ENCODE results near the gene C1QL4. TPM values are rescaled to one million over a fixed set of nuclear protein-coding genes. Genes with fewer than 3 reads are reported as not detected.

The C1QL4 gene
- total RNA-seq, 1 donor from 2014 or later, result 0.20 TPM

DNA sequence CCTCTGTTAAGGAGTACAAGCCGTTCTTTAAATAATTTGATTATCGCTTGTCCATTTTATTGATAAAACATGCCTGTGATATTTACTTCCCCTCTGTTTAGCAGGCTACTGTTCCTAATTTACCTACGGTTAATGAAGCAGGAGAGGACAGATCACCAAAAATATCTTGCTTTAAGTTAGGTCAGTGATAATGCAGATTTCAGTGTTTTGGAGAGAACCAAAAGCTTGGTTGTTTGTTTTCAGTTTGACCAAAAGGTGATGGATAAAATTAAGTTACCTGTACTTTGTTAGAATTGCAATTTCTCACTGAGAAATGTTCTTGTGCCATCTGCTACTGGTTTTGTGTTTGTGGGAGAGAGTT is 31.2 kb upstream of the C1QL4 start:
- Mint-ChIP-seq H3K36me3 (peaks cover 2% of the 10 kb centered on the region), H3K27me3 (ENCODE audit: low read depth) (no peaks in the 10 kb centered on the region), H3K4me3 (peak overlapping the region; percentile 87), H3K4me1 (peaks cover 30% of the 10 kb centered on the region), H3K9me3 (no peaks in the 10 kb centered on the region), H3K27ac (peak overlapping the region; percentile 95)
- TF ChIP-seq, protein P1, sequence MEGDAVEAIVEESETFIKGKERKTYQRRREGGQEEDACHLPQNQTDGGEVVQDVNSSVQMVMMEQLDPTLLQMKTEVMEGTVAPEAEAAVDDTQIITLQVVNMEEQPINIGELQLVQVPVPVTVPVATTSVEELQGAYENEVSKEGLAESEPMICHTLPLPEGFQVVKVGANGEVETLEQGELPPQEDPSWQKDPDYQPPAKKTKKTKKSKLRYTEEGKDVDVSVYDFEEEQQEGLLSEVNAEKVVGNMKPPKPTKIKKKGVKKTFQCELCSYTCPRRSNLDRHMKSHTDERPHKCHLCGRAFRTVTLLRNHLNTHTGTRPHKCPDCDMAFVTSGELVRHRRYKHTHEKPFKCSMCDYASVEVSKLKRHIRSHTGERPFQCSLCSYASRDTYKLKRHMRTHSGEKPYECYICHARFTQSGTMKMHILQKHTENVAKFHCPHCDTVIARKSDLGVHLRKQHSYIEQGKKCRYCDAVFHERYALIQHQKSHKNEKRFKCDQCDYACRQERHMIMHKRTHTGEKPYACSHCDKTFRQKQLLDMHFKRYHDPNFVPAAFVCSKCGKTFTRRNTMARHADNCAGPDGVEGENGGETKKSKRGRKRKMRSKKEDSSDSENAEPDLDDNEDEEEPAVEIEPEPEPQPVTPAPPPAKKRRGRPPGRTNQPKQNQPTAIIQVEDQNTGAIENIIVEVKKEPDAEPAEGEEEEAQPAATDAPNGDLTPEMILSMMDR (IDR thresholded peaks at IDR 0.05; ENCODE audit: unreplicated experiment), result no peak
- DNase-seq (ENCODE audit: low spot score in 2 of 2, unreplicated experiment in 2 of 2), result no peak

DNA sequence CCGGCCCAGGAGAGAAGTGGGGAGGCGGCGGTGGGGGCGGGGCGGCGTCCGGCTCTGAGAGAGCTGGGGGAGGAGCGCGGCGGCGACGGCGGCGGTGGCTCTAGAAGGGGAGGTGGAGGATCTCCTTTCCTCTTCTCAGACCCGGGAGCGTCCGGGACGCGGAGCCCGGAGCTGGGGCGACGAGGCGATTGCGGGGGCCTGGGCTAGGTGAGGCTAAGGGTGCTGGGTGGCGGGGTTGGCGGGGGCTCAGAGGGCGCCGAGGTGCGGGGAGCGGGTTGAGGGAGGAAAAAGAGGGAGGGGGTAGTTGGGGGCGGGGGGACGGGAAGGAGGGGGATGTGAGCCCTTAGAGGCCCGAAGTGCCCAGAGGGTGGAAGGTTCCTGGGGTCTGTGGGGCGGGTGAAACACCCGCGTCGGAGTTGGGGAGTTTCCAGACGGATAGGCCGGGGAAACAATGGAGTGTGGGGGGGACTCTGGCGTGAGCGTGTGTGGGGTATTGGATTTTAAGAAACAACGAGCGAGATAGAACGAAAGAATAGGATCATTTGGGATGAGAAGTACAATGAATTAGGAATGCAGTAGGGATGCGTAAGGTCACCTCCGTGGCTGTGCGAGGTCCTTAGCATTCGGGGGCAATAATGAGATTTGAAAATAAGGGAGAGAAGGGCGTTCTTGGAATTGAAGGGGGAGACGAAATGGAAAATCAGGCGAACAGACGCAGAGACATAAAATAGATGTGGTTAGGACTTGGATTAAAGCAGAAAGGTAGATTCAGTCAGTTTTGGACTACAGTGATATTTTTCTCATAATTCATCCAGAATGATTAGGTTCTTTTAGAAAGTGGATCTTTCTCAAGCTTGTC is 30.6 kb upstream of the C1QL4 start, which contains the start of gene SPATS2:
Gene SPATS2 (plus strand): TSS at position 82 of the 859 bp plus-strand sequence. CDS start 93,551 bp downstream, outside the sequence.
- DNase-seq (ENCODE audit: low spot score in 2 of 2, unreplicated experiment in 2 of 2), result no peak
- Mint-ChIP-seq H3K4me3 (peak within 1 kb of the TSS; percentile 87), H3K9me3 (no peaks in the 10 kb centered on the region), H3K4me1 (peaks cover 28% of the 10 kb centered on the region), H3K27ac (peak within 1 kb of the TSS; percentile 99), H3K36me3 (peaks cover under 1% of the 10 kb centered on the region), H3K27me3 (ENCODE audit: low read depth) (no peaks in the 10 kb centered on the region)
- TF ChIP-seq, protein P1 (IDR thresholded peaks at IDR 0.05; ENCODE audit: unreplicated experiment), result no peak

- H3K27me3 Mint-ChIP-seq (ENCODE audit: low read depth), result no peaks in the 10 kb centered on the region
- H3K9me3 Mint-ChIP-seq, result no peaks in the 10 kb centered on the region
- DNase-seq (ENCODE audit: low spot score in 2 of 2, unreplicated experiment in 2 of 2), result peak; percentile 96 to 99
- H3K36me3 Mint-ChIP-seq, result no peaks in the 10 kb centered on the region
- TF ChIP-seq, protein P1 (IDR thresholded peaks at IDR 0.05; ENCODE audit: unreplicated experiment), result no peak
- peaks cover 27% of the 10 kb centered on the region for H3K4me1 Mint-ChIP-seq
- H3K4me3 Mint-ChIP-seq, result peak overlapping the region; percentile 87
- H3K27ac Mint-ChIP-seq, result peak overlapping the region; percentile 99
Observed at GRCh38 chr12:49366652-49367380, 29.8 kb upstream of the C1QL4 start.

DNA sequence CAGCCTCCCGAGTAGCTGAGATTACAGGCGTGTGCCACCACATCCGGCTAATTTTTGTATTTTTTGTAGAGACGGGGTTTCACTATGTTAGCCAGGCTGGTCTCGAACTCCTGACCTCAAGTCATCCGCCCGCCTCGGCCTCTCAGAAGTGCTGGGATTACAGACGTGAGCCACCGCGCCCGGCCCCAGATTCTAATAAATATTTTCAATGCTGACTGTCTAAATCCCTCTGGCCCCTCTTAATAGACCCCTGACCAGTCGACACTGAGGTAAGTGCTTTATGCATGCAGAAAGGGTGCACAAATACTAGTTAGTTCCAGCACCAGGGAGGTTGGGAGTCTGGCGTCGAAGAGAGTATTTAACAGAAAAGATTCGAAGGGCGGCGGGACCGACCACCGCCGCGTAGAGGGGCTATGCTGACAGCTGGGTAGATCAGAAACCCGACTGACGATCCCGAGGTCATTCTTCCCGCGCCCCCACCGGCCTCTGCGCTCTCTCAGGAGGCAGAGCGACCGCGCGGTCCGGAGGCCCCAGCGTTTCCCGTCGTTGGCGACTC is 29.2 kb upstream of the C1QL4 start:
- TF ChIP-seq, protein P1 (IDR thresholded peaks at IDR 0.05; ENCODE audit: unreplicated experiment), result no peak
- no peak for DNase-seq (ENCODE audit: low spot score in 2 of 2, unreplicated experiment in 2 of 2)
- H3K9me3 Mint-ChIP-seq, result no peaks in the 10 kb centered on the region
- peak overlapping the region; percentile 99 for H3K27ac Mint-ChIP-seq
- no peaks in the 10 kb centered on the region for H3K27me3 Mint-ChIP-seq (ENCODE audit: low read depth)
- peaks cover 27% of the 10 kb centered on the region for H3K4me1 Mint-ChIP-seq
- H3K4me3 Mint-ChIP-seq, result peak overlapping the region; percentile 87
- no peaks in the 10 kb centered on the region for H3K36me3 Mint-ChIP-seq

- TF ChIP-seq, protein P1 (IDR thresholded peaks at IDR 0.05; ENCODE audit: unreplicated experiment), result no peak
Observed at GRCh38 chr12:49365542-49365941, 28.6 kb upstream of the C1QL4 start.

More at GRCh38 chr12:49365542-49365941, 28.6 kb upstream of the C1QL4 start:
- no peaks in the 10 kb centered on the region for H3K36me3 Mint-ChIP-seq
- H3K27ac Mint-ChIP-seq, result no peak overlapping the region
- H3K4me1 Mint-ChIP-seq, result peaks cover 27% of the 10 kb centered on the region
- no peaks in the 10 kb centered on the region for H3K9me3 Mint-ChIP-seq
- no peaks in the 10 kb centered on the region for H3K27me3 Mint-ChIP-seq (ENCODE audit: low read depth)
- no peak for DNase-seq (ENCODE audit: low spot score in 2 of 2, unreplicated experiment in 2 of 2)
- no peak overlapping the region for H3K4me3 Mint-ChIP-seq
